ENCODE data around the gene TLR9.
"Not testable (repeated sequence)": the region's sequence is repeated elsewhere in the genome, so short reads cannot be mapped to it uniquely, and the experiment has no call there.

Gene TLR9, protein sequence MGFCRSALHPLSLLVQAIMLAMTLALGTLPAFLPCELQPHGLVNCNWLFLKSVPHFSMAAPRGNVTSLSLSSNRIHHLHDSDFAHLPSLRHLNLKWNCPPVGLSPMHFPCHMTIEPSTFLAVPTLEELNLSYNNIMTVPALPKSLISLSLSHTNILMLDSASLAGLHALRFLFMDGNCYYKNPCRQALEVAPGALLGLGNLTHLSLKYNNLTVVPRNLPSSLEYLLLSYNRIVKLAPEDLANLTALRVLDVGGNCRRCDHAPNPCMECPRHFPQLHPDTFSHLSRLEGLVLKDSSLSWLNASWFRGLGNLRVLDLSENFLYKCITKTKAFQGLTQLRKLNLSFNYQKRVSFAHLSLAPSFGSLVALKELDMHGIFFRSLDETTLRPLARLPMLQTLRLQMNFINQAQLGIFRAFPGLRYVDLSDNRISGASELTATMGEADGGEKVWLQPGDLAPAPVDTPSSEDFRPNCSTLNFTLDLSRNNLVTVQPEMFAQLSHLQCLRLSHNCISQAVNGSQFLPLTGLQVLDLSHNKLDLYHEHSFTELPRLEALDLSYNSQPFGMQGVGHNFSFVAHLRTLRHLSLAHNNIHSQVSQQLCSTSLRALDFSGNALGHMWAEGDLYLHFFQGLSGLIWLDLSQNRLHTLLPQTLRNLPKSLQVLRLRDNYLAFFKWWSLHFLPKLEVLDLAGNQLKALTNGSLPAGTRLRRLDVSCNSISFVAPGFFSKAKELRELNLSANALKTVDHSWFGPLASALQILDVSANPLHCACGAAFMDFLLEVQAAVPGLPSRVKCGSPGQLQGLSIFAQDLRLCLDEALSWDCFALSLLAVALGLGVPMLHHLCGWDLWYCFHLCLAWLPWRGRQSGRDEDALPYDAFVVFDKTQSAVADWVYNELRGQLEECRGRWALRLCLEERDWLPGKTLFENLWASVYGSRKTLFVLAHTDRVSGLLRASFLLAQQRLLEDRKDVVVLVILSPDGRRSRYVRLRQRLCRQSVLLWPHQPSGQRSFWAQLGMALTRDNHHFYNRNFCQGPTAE

DNA sequence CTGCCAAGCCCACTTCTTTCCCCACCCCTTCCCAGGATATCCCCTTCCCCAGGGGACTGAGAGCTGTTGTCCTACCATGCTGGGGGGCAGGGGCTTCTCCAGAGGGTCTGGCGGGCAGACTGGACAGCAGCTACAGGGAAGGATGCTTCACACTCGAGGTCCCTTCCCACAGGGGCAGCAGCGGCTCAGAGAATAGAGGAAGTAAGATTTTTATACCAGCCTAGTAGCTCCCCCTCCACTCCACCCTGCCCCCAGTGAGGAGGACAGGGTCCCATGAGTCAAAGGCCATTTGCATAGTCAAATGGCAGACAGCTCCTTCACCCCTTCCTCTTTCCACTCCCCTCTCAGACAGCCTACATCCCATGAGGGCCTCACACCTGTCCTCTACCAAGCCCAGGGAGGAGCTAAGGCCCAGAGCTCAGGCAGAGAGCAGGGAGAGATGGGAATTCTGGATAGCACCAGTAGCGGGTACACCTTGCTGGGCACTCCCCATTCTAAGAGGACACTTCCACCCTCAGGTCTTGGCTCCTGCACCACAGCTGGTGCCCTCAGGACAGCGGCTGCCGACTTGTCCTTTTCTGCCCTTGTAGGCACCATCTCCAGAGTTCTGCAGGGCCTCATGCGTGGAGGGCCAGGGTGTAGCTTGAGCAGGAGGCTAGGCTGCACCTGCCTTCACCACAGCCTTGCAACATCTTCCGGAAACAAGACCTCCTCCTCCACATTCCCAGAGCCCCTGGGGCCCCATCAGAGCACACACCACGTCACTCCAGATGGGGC is at the start of gene TLR9:
TSS of gene TLR9 (minus strand) at position 194 of the 777 bp plus-strand sequence. CDS start at position 78, 116 bp downstream.
- no peak for DNase-seq (ENCODE audit: low read depth in 2 of 2)

DNA sequence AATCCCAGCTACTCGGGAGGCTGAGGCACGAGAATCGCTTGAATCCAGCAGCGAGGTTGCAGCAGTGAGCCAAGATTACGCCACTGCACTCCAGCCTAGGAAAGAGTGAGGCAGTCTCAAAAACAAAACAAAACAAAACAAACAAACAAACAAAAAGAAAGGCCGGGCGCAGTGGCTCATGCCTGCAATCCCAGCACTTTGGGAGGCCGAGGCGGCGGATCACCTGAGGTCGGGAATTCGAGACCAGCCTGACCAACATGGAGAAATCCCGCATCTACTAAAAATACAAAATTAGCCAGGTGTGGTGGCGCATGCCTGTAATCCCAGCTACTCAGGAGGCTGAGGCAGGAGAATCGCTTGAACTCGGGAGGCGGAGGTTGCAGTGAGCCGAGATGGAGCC is 49.3 kb upstream of the TLR9 start:
- DNase-seq (ENCODE audit: low read depth in 2 of 2), result not testable (repeated sequence)

DNA sequence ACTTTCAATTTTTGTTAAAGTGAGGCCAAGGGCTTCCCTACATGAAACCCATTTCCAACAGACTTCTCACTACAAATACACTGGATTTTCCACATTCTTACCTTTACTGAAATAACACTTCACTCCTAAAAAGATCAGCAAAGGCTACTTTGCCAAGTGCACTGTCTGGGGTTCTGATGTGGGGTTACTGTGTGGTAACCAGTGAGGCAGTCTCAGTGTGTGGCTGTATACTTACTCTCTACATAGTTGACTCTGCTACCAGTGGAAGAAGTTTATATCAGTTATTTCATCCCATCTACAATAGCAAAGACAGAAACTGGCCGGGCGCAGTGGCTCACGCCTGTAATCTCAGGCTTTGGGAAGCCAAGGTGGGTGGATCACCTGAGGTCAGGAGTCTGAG is 47.4 kb upstream of the TLR9 start:
- no peak for DNase-seq (ENCODE audit: low read depth in 2 of 2)

DNA sequence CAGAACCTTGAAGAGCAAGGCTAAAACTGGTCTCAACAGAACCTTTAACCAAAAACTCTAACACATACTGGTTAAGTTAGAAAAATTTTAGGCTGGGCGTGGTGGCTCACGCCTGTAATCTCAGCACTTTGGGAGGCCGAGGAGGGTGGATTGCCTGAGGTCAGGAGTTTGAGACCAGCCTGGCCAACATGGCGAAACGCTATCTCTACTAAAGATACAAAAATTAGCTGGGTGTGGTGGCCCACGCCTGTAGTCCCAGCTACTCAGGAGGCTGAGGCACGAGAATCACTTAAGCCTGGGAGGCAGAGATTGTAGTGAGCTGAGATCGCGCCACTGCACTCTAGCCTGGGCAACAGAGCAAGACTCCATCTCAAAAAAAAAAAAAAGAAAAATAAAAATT is 46.7 kb upstream of the TLR9 start:
- DNase-seq (ENCODE audit: low read depth in 2 of 2), result not testable (repeated sequence)

DNA sequence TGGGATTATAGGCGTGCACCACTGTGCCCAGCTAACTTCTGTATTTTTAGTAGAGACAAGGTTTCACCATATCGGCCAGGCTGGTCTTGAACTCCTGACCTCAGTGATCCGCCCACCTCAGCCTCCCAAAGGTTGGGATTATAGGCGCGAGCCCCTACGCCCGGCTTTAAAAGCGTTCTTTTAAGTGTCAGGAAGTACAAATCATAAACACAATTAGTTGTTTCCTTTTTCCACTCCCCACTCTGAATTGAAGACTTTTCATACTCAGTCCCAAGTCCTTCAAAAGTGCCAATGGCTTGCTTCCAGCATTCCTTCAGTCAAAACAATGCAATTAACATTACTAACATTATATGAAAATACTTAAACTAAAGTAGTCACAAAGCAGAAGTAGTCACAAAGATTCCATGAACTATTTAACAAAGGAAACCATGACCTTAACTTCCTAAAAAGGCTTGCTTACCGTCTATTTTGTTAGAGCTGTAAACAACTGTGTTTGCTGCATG is 44.9 kb upstream of the TLR9 start:
- DNase-seq (ENCODE audit: low read depth in 2 of 2), result no peak

DNA sequence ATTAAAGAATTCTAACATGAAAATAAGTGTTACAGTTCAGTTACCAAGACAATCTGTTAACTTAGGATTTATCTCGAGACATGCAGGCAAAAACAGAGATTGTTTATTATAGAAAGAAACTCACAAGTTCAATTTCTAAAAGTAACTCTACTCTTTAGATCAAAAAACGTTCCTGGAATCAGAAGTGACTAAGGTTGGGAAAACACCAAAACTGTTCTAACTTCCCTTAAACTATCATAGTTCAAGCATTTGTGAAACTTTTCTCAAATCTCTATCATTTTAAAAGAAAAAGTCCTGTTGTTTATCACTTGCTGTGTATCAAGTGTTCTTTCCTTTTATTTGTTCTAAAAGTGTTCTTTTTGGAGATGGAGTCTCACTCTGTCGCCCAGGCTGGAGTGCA is 44.3 kb upstream of the TLR9 start:
- DNase-seq (ENCODE audit: low read depth in 2 of 2), result no peak

DNA sequence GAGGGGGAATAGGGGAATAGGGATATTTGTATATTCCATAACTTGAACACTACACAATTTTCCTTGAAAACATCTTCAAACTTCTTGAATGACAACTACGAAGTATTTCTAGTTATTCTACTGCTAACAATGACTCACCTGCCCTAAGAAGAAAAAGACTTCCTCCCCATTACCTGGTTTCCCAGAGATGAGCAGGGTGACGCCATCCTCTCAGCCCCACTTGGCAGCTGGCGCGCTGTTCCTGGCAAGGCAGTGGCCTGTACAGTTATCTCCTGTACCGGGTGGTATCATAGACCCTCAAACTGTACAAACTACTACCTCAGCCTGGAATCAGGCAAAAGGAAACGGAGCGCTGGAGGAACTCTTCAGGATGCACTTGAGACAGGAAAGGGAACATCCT is 42.6 kb upstream of the TLR9 start:
- DNase-seq (ENCODE audit: low read depth in 2 of 2), result peak in 1 of 2 donors; percentile 33

GRCh38 chr3:52265387-52265786 is 39.9 kb upstream of the TLR9 start:
- DNase-seq (ENCODE audit: low read depth in 2 of 2), result no peak

DNA sequence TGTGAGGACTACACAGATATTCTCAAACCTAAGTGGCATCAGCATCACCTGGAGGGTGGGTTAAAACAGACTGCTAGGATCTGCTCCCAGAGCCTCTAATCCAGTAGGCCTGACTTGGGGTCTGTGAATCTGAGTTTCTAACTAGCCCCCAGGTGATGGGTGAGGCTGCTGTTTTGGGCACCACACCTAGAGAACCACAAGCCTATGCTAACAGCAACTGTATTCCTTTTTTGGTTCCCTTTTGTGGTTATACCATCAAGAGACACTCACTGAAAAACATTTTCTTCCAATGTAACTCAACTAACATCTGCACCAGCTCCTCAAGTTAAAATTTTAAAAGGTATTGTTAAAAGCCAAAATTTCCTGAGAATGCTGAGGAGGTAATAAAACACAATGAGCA is 37.0 kb upstream of the TLR9 start:
- DNase-seq (ENCODE audit: low read depth in 2 of 2), result no peak

DNA sequence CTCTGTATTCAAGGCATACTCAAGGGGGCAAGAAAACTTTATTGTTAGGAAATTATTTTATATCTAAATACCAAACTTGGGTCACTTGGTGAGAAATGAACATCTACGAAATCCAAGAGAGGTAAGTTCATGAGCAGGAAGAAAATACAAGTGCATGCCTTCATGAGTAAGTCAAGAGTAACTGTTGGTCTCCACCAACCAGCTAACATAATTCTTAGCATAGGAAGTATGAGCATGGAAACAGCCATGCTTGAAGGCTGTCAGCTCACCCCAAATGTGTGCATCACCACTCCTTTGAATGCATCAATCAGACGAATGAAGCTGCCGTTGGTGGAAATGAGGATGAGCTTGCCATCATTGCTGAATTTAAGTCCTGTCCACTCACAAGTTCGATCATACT is 34.0 kb upstream of the TLR9 start:
- DNase-seq (ENCODE audit: low read depth in 2 of 2), result no peak

DNA sequence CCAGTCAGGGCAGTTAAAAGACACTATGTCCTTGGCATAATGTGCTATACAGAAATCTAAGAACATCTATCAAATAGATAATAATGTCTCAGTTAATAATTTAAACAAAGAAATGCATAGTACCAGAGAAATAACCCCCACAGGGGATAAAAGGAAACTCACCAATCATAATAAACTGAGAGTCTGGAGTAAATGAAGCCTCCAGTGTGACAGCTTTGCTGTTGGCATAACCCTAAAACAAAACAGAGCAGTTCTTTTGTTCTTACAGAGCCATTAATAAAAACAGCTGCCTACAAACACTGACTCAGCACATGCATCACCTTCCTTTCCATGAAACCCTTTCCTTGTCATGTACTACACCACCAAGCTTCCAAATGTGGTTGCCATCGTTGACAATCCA is 33.6 kb upstream of the TLR9 start:
- DNase-seq (ENCODE audit: low read depth in 2 of 2), result no peak

GRCh38 chr3:52257911-52258310 is 32.5 kb upstream of the TLR9 start:
- DNase-seq (ENCODE audit: low read depth in 2 of 2), result no peak

DNA sequence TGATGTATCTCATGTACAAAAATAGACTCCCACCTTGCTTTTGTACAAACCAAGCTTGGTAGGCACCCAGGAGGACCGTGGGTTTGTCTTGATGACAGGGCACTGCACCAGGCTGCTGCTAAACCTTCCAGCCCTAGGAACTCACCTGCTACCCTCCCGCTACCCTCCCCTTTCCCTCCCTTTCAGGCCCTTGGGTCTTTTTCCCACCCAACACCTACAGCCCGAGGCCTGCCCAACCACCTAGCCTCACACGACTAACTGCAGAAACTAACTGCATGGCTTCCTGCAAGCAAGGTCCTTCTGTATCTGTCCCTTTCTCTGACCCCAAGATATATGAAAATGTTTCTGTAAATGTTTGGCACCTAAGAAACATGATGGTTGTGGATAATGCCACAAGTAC is 31.2 kb upstream of the TLR9 start:
- no peak for DNase-seq (ENCODE audit: low read depth in 2 of 2)

GRCh38 chr3:52256159-52256558 is 30.7 kb upstream of the TLR9 start:
- DNase-seq (ENCODE audit: low read depth in 2 of 2), result no peak

DNA sequence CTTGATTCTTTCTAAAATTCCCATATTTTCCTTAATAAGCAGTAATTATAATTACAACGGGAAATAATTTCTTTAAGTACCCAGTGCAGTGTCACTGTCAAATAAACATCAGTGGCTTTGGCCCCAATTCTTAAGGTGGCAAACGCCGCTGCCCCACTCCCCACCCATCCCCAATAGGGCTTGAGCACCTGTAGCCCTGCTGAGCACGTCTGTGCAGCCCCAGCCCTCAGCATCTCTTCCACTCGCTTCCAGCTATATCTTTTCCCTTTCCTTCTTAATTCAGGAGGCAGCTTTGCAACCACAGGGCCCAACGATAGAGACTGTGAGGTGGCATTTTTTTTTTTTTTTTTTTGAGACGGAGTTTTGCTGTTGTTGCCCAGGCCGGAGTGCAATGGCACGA is 29.2 kb upstream of the TLR9 start:
- no peak for DNase-seq (ENCODE audit: low read depth in 2 of 2)

DNA sequence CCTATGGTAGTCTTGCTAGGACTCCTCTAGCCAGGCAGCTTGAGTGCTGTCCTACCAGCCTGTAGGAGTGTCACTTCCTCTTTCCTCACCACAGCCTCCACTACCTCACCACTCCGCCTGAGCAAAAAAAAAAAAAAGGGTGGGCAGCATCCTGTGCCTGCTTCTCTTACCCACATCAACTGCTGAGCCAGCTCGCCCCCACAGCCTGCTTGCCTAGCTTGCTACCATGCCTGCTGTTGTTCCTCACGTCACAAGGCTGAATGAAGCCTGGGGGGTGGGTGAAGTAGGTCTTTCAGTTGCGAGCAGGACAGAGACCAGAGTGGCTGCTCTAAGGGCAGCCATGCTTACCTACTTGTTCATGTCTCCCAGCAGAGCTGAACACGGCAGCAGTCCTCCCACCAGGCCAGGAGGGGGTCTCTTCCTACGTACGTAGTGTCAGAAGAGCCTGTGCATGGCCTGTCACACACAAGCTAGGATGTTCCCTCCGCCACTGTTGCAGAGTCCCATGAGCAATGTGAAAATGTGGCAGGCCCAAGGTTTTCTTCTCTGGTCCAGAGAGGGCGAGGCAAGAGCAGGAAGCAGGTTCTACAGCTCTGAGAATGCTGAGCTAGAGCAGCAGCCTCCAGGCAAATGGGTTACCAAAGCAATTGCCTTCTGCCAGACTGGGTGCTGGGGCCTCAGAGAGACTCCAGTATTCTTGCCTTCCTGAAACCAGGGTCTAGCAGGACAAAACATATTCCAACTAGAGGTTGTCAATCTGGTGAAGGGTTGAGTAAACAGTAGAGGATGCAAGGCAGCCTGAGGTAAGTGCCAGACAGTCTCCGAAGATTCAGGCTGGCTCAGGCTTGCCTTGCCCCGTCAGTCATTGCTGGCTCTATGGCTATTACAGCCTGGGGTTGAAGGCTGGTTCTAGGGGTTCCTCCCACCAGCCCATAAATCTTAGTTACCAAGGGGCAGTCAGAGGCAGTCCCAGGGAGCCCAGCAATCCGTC is 28.2 kb upstream of the TLR9 start:
- peak; percentile 73 to 85 for DNase-seq (ENCODE audit: low read depth in 2 of 2)

DNA sequence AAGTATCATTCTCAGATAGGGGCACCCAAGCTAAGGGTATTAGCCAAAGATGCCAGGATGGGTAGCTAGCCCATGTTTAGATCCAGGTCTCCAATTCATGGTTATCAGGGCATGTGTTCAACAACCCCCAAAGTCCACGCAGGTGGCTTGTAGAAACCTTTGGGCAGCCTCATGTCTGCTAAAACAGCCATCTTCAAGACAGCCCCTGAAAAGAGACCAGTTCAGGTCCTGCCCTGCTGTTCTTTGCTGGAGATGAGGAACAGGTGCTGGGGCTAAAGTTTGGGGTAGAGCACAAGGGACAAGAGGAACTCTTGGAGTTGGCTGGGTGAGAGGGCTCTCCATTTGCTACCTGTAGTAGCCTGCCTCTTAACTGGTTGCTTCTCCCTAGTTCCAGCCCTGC is 24.7 kb upstream of the TLR9 start:
- no peak for DNase-seq (ENCODE audit: low read depth in 2 of 2)

DNA sequence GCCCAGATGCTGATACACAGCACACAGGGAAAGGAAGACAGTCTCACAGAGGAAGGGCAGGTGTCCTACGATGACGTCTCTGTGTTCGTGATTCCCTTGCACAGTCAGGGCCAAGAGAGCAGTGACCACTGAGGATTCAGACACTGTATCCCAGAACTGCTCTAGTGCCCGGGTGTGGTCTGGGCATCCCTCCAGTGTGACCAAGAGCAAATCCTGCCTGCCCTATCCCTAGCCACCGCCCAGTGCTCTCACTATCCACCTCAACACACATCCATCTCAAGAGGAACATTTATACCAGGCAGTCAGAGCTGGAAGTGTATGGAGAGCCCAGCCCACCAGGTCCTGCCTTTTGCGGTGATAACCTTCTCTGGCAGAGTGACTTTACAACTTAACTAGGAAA is 24.2 kb upstream of the TLR9 start:
- DNase-seq (ENCODE audit: low read depth in 2 of 2), result no peak

GRCh38 chr3:52248816-52249547 is 23.5 kb upstream of the TLR9 start:
- DNase-seq (ENCODE audit: low read depth in 2 of 2), result no peak

DNA sequence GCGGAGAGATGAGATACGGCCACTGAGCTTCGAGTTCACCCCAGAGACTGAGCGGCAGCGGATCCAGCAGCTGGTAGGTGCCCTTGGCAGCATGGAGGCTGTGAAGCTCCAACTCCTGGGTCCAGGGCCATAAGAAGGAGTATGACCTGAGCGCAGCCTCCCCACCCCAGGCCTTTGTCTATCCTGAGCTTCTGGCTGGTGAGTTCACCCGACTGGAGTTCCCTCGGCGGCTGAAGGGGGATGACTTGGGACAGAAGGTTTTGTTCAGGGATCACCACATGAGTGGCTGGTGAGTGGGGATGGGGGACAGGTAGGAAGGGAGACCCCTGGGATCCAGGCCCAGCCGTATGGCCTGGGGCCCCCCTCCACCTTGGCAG is 22.7 kb upstream of the TLR9 start:
- DNase-seq (ENCODE audit: low read depth in 2 of 2), result no peak
